Activated CD8-positive, alpha-beta memory T cell treated with anti-CD3 and anti-CD28 coated beads, Interleukin-2, amount 50 U/mL, for 48 hours (primary cell): Measurements from ENCODE around the gene SLC19A1.

Source experiments
- DNase-seq: peaks from one replicate; pipeline ENCODE4 v3.0.0-alpha.2; 2020

The SLC19A1 gene

DNA sequence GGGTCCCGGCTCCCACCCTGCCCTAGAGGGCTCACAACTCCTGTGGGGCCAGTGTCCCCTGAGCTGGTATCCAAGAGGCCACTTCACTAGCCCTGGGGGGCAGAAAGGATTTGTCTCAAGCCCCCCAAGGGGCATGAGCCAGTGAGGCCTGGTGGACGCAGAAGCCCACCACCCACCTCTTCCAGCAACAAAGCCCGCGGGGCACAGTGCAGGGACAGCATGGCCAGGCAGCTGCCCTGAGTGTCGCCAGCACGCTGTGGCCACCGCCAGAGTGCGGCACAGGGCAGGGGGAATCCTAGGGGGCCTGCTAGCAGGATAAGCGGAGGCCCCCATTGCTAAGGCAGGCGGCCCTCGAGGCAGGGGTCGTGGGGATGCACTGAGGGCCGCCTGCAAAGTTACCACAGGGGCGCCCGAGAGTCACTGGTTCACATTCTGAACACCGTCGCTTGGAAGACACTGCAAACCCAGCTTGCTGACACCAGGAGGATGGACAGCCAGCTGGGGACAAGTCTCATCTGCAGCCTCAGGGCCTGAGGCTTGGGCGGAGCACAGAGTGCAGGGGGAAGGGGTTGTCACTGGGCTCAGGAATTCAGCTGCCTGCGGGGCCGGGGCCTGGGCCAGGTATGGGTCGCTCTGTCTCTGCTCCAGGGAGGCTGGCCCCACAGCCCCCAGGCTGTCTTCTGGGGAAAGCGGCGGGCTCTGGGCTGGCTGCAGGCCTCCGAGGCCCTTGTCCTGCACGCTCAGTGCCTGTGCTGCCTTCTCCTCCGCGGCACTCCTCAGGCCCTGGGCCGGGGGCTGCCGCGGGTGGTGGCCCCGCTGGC lies 26.8 kb downstream of the SLC19A1 start:
- DNase-seq, result no peak

DNA sequence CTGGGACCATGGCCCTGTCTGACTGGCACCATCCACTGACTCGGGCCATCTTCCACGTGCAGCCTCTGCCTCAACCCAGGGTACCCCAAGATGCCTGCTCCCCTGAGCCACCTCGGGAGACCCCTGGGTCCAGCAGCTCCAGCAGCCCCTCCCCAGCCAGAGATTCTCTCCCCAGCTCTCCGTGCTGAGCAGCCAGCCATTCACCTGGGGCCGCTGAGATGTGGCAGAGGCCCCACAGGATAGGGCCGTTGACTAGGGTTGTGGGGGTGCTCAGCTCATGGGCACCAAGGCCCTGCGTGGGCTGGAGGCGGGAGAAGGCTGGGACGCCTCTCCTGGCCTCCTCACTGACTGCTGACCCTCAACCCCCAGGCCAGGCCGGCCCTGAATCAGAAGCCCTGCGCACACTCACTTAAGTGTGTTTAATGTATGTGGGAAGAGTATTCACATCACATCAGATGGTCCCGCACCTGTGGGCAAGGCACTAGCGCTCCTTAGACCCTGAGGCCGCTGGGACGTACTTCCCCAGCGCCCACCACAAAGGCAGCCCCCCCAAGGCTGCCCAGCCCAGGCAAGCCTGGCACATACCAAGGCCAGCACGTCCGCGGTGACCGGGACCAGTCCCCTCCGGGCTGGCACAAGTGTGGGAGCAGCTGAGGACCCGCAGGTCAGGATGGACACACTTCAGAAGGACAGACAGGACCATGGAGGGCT lies 27.8 kb downstream of the SLC19A1 start:
- no peak for DNase-seq

DNA sequence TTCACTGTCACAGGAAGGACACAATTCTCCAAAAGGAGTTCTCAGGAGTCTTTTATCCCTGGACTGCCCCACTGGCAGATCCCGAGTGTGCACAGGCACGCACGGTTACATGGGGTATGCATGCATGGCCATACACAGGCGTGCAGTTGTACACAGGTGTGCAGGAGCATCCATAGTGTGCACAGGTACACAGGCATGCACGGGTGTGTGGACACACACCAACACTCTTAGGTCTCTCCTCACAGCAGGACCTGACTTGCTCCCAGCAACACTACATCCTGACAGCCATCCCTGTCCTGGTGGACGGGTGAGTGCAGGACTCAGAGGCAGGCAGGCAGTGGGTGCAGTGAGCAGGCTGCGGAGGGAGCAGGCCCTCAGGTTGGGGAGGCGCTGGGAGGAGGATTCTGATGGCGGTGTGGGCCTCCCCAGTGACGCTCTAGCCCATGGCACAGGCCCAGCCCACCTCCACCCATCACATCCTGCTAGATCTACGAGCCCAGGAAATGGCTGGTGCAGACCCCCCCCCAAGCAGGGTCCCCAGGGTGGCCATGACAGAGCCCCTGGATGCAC lies 28.4 kb downstream of the SLC19A1 start:
- DNase-seq, result no peak

DNA sequence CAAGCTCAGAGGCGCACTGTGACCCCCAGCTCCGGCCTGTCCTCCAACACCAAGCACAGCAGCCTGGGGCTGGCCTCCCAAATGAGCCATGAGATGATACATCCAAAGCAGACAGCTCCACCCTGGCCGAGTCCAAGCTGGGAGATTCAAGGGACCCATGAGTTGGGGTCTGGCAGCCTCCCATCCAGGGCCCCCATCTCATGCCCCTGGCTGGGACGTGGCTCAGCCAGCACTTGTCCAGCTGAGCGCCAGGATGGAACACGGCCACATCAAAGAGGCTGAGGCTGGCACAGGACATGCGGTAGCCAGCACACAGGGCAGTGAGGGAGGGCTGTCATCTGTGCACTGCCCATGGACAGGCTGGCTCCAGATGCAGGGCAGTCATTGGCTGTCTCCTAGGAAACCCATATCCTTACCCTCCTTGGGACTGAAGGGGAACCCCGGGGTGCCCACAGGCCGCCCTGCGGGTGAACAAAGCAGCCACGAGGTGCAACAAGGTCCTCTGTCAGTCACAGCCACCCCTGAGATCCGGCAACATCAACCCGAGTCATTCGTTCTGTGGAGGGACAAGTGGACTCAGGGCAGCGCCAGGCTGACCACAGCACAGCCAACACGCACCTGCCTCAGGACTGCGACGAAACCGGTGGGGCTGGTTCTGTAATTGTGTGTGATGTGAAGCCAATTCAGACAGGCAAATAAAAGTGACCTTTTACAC lies 29.1 kb downstream of the SLC19A1 start:
- no peak for DNase-seq

DNA sequence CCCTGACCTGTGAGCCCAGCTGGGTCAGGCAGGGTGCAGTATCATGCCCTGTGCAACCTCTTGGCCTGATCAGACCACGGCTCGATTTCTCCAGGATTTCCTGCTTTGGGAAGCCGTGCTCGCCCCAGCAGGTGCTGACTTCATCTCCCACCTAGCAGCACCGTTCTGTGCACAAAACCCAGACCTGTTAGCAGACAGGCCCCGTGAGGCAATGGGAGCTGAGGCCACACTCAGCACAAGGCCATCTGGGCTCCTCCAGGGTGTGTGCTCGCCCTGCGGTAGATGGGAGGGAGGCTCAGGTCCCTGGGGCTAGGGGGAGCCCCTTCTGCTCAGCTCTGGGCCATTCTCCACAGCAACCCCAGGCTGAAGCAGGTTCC lies 29.6 kb downstream of the SLC19A1 start:
- DNase-seq, result no peak

DNA sequence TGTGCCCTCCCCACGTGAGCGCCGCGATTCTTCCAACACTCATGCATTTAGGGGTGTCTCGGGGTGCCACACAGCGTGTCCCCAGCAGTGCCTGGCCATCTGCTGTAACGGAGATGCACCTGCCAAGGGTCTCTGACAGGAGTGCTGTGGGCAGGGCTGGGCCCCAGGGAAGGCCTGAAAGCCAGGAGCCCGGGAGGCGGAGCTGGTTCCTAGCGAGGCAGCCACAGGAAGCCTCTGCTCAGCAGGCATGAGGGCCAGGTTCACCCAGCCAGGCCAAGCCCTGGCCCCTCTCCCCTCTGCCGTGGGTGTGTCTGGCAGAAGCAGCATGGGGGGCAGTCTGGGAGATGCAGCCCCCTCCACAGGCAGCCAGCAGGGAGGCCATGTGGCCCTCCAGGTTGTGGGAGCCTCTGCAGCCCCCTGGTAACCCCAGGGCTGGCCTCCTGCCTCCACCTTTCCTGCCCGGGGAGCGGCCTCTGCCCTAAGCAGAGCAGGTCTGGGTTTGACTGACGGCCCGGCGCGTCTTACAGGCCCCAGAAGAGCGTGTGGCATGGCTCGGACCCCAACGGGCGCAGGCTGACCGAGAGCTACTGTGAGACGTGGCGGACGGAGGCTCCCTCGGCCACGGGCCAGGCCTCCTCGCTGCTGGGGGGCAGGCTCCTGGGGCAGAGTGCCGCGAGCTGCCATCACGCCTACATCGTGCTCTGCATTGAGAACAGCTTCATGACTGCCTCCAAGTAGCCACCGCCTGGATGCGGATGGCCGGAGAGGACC lies 30.4 kb downstream of the SLC19A1 start:
- DNase-seq, result no peak

DNA sequence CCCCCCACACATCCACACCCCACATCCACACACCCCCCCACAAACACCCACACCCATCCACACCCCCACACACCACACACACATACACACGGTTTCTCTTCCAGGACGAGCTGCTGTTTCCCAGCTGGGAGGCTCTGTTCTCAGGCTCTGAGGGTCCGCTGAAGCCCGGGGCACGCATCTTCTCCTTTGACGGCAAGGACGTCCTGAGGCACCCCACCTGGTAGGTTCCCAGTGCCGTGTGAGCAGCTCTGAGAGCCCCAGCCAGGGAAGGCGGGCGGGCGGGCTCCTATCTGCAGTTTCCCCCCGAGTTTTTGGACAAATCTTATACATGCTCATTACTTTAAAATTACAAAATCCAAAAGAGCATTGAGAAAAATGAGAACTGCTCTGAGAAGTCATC lies 31.2 kb downstream of the SLC19A1 start:
- no peak for DNase-seq

DNA sequence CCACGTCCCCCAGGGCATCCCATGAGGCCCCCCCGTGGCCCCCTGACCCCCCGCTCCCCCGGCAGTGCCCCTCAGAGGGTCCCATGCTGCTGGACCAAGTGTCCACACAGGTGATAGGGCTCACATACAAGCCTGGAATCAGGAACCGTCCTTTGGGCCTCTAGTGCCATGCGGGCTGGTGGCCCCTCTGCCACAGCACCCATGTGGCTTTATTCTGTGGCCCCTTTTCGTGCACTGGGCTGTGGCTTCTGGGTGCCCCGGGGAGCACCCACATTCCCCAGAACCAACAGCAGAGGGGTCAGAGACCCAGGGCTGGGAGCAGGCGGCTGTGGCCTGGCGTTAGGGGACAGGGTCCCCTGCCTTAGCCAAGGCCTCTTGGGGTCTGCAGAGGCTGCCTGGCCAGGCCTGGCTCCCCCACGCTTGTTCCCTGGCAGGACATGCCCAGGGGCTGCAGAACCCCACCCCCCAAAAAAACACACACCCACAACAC lies 31.7 kb downstream of the SLC19A1 start:
- DNase-seq, result no peak

DNA sequence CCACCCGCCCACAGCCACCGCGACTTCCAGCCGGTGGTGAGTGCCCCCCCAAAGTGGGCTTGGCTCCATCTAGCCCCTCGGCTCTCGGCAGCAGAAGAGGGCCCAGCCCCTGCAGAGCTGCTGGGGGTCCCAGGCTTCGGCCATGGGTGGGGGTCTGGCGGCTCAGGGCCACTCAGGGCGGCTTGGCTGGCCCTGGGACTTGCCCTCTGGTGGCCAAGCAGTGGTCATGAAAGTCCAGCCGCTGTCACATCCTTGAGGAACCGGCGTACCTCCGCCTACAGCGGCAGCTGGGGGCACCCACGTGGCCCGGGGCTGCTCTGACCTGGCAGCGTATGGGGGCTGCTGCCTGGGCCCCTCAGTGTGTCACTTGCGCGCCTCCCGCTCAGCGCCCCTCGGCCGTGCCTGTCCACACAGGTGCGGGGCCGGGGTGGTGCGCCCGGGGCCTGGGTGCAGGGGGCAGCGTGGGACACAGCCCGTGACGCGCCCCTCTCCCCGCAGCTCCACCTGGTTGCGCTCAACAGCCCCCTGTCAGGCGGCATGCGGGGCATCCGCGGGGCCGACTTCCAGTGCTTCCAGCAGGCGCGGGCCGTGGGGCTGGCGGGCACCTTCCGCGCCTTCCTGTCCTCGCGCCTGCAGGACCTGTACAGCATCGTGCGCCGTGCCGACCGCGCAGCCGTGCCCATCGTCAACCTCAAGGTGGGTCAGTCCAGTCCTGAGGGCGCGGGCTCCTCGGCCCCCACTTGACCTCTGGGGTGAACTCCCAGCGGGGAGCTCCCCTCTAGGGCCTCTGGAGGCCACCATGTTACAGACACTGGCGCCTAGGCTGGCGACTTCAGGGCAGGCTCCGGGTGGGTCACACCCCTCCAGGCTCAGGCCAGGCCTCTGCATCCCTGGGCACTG lies 32.4 kb downstream of the SLC19A1 start:
- DNase-seq, result no peak

DNA sequence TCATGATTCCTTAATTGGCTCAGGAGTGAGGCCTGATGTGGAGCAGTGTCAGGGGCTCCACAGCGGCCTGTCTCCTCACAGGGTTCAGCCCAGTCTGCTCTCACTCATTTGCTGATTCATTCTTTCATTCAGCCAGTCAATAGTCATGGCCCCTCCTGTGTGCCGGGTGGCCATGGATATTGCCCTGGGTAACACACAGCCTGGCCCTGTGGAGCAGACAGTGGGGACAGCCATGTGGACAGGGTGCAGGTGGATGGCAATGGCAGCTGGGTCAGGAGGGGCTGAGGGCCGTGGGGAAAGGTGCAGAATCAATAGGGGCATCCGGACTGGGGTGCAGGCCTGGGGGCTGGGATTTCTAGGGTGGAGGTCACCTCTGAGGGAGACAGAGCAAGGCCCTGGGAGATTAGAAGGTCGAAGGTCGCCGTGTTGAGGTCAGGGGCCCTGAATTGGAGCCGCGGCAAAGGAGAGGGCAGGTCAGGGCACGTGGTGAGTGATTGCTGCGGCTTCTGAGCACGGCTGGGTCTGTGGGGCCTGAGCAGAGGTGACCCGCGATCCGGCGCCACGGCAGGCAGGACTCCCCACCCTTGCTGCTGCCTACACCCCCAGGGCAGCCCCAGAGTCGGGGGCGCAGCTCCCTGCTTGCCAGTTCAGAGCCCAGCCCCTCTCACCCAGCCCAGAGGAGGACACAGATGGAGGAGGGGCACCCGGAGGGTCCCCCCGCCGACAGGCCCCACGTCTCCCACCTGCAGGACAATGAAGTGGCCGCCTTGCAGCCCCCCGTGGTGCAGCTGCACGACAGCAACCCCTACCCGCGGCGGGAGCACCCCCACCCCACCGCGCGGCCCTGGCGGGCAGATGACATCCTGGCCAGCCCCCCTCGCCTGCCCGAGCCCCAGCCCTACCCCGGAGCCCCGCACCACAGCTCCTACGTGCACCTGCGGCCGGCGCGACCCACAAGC lies 33.4 kb downstream of the SLC19A1 start:
- DNase-seq, result no peak

DNA sequence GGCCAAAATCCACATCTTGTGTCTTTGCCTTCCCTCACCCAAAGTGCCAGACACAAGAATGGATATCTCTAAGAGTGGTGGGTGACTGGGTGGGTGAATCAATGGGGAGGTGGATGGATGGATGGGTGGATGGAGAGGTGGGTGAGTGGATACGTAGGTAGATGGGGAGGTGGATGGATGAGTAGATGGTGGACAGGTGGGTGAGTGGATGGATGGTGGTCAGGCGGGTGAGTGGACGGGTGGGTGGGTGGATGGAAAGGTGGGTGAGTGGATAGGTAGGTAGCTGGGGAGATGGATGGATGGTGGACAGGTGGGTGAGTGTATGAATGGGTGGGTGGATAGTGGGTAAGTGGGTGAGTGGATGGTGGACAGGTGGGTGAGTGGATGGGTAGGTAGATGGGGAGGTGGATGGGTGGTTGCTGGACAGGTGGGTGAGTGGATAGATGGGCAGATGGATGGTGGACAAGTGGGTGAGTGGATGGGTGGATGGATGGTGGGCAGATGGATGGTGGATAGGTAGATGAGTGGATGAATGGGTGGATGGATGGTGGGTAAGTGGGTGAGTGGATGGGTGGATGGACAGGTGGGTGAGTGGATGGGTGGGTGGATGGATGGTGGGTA lies 34.2 kb downstream of the SLC19A1 start:
- DNase-seq, result no peak

DNA sequence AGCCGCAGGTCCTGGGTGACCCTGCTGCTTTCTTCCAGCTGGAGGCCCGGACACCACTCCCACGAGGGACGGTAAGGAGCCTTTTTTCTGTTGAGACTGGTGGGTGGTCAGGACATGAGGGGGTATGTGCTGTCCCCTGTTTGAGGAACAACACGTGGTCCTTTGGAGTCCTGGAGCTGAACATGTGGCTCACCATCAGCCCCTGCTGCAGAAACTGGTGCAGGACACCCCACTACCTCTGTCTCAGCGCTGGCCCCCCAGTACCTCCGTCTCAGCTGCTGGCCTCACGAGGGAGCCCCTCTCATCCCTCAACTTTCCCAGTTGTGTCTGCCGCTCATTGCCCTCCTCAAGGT lies 34.7 kb downstream of the SLC19A1 start:
- no peak for DNase-seq

DNA sequence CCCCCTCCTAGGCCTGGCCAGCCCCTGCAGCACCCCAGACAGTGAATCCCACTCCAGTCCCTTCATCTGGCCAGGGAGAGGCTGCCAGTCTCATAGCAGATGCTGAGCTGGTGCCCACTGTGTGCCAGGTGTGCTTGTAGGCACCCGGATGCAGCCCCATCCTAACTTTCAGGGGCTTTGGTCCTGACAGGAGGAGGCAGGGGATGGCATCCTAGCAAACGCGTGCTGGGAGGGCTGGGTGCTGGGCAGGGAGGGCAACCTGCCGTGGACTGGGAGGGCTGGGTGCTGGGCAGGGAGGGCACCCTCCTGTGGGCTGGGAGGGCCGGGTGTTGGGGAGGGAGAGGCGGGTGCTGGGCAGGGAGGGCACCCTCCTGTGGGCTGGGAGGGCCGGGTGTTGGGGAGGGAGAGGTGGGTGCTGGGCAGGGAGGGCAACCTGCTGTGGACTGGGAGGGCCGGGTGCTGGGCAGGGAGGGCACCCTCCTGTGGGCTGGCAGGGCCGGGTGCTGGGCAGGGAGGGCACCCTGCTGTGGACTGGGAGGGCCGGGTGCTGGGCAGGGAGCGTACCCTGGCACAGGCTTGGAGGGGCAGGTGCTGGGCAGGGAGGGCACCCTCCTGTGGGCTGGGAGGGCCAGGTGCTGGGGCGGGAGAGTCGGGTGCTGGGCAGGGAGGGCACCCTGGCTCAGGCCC lies 35.3 kb downstream of the SLC19A1 start:
- DNase-seq, result no peak

DNA sequence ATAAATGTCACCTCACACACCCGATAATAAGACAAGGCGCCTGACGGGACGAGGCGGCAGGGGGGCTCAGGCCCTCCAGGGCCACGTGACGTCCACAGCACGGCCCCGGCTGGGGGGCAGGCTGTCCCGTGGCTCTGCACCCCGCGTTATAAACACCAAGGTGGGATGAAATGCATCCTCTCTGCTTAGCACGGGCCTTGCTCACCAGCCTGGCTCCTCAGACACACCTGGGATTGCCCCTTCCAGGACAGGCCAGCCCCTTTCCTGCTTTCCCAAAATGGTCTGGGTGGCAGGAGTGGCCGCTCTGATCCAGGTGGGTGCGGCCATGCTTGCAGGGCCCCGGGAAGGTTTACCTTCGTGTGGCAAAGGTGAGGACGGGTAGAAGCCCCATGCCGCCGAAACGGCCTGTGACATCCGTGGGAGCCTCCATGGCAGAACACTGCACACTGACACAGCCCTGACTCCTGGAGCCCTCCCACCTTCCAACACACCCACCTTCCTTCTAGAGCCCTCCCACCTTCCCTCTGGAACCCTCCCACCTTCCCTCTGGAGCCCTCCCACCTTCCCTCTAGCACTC lies 35.9 kb downstream of the SLC19A1 start:
- no peak for DNase-seq

DNA sequence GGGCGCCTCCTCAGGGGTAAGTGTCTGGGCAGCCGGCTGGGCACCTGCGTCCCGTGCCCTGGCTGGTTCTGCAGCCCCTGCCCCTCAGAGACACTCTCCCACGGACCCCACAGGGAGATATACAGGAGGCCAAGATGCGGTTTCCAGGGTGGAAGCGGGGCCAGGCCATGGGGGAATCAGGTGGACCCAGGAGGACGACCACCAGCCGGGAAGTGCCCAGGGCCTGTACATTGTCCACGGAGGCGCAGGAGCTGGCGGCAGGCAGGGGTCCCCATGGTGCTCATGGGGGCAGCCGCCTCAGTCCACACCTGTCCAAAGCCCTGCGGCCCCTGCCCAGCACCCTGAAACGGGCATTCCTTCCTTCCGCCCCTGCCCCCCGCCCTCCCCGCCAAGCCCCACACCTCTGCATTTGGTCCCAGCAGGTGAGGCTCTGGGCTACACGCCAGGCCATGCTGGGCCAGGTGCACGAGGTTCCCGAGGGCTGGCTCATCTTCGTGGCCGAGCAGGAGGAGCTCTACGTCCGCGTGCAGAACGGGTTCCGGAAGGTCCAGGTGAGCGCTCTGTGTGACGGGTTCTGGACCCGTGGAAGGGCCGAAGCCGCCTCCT lies 36.7 kb downstream of the SLC19A1 start:
- no peak for DNase-seq

DNA sequence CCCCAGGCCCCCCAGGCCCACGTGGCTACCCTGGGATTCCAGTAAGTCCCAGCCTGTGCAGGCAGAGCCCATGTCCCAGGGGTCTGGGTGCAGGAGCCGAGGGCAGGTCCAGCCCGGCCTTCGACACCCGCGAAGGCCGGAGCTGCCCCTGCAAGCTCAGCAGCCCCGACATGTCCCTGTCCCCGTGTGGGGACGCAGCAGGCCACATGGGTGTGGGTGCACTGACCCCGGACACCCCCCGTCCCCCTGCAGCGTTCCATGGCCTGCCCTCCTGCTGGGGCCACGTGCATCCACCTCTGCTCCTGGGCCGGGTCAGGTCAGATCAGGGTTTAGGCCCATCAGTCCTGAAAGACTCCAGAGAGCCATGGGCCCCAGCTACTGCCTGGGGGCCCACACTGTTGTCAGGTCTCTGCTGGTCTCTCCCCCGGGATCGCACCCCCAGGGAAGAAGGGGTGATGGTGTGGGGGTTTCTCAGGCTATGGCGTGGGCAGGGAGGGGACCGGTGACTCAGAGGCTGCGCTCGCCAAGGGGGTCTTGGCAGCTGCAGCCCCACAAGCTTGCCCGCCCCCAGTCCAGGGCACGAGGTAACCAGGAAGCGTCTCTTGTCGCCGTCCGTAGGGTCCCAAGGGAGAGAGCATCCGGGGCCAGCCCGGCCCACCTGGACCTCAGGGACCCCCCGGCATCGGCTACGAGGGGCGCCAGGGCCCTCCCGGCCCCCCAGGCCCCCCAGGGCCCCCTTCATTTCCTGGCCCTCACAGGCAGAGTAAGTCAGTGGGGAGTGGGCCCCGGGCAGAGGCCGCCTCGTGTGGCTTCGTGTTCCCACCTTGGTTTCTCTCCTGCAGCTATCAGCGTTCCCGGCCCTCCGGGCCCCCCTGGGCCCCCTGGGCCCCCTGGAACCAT lies 37.5 kb downstream of the SLC19A1 start:
- no peak for DNase-seq

DNA sequence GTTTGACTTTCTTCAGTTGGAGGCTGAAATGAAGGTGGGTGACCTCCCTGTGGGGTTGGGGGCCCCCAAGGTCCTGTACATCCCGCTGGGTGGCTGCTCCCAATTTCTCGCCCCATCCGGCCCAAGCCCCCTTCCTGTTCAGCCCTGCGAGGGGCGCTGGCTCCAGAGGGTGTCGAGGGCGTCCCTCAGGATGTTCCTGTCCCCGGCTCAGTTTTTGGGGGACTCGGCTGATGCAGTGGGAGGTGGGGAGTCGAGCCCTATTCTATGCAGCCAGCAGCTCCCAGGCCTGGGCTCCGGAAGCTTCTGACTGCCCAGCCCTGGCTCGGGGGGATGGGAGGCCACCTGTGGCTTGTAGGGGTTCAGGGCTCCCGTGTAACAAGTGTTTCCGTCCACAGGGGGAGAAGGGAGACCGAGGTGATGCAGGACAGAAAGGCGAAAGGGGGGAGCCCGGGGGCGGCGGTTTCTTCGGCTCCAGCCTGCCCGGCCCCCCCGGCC lies 38.2 kb downstream of the SLC19A1 start:
- DNase-seq, result no peak
